IPS DF 4.7 (cell line): ENCODE results near the gene CDKL5.
"Not testable (repeated sequence)": the region's sequence is repeated elsewhere in the genome, so short reads cannot be mapped to it uniquely, and the experiment has no call there.

Source experiments
- DNase-seq: peaks from one replicate; pipeline ENCODE4 v3.0.0-alpha.2; 2013; ENCODE audit warnings: low spot score; ENCODE audit errors: extremely low read depth

Gene CDKL5

GRCh38 chrX:18425199-18426003, at the start of gene CDKL5:
CDKL5 (plus strand) TSS chrX:18425608; CDS start chrX:18507097, 81,489 bp downstream.
- DNase-seq = peak; percentile 80

GRCh38 chrX:18377796-18378195, 47.6 kb upstream of the CDKL5 start:
- no peak for DNase-seq

- DNase-seq = no peak
Measured at GRCh38 chrX:18389966-18390365, 35.4 kb upstream of the CDKL5 start.

- no peak for DNase-seq
Measured at GRCh38 chrX:18390941-18391538, 34.4 kb upstream of the CDKL5 start.

GRCh38 chrX:18394477-18394876, 30.9 kb upstream of the CDKL5 start:
- DNase-seq = no peak

- no peak for DNase-seq
Measured at GRCh38 chrX:18401848-18402213, 23.6 kb upstream of the CDKL5 start.

- DNase-seq = no peak
Measured at GRCh38 chrX:18406531-18407266, 18.7 kb upstream of the CDKL5 start.

GRCh38 chrX:18410038-18410437, 15.4 kb upstream of the CDKL5 start:
- no peak for DNase-seq

- no peak for DNase-seq
Measured at GRCh38 chrX:18415386-18415785, 10.0 kb upstream of the CDKL5 start.

- DNase-seq = no peak
Measured at GRCh38 chrX:18422325-18422724, 3.1 kb upstream of the CDKL5 start.

- DNase-seq = no peak
Measured at GRCh38 chrX:18422886-18423285, 2.5 kb upstream of the CDKL5 start.

- no peak for DNase-seq
Measured at GRCh38 chrX:18424482-18425198, 768 bp upstream of the CDKL5 start.

- no peak for DNase-seq
Measured at GRCh38 chrX:18426004-18426320, 554 bp downstream of the CDKL5 start.

GRCh38 chrX:18428006-18428405, 2.6 kb downstream of the CDKL5 start:
- no peak for DNase-seq

- DNase-seq = not testable (repeated sequence)
Measured at GRCh38 chrX:18433288-18433687, 7.9 kb downstream of the CDKL5 start.

GRCh38 chrX:18434896-18435295, 9.5 kb downstream of the CDKL5 start:
- no peak for DNase-seq

- DNase-seq = no peak
Measured at GRCh38 chrX:18436017-18436416, 10.6 kb downstream of the CDKL5 start.

- DNase-seq = no peak
Measured at GRCh38 chrX:18440835-18441234, 15.4 kb downstream of the CDKL5 start.

- DNase-seq = no peak
Measured at GRCh38 chrX:18441780-18442367, 16.5 kb downstream of the CDKL5 start.

- no peak for DNase-seq
Measured at GRCh38 chrX:18448416-18448815, 23.0 kb downstream of the CDKL5 start.

- no peak for DNase-seq
Measured at GRCh38 chrX:18449236-18449635, 23.8 kb downstream of the CDKL5 start.

GRCh38 chrX:18455384-18455783, 30.0 kb downstream of the CDKL5 start:
- DNase-seq = no peak
